GM19438 (cell line): ENCODE data around the gene NCS1.
"Not testable (repeated sequence)": the region's sequence is repeated elsewhere in the genome, so short reads cannot be mapped to it uniquely, and the experiment has no call there.

Experiments used
- ATAC-seq: cut with Tn5 transposase; IDR thresholded peaks from one replicate; pipeline ENCODE4 v1.9.1; 2021; ENCODE audit warnings: low read depth; ENCODE audit not compliant: unreplicated experiment

The NCS1 gene

GRCh38 chr9:130259044-130259443 lies 86.8 kb downstream of the NCS1 start:
- ATAC-seq, result no peak

- ATAC-seq, result no peak
Measured at GRCh38 chr9:130260816-130261765, 88.9 kb downstream of the NCS1 start.

- no peak for ATAC-seq
Measured at GRCh38 chr9:130262061-130262745, 90.0 kb downstream of the NCS1 start.

- no peak for ATAC-seq
Measured at GRCh38 chr9:130262771-130263170, 90.6 kb downstream of the NCS1 start.

- ATAC-seq, result no peak
Measured at GRCh38 chr9:130263601-130264413, 91.6 kb downstream of the NCS1 start.

- ATAC-seq, result no peak
Measured at GRCh38 chr9:130264414-130265350, 92.5 kb downstream of the NCS1 start.

GRCh38 chr9:130265431-130266235 lies 93.4 kb downstream of the NCS1 start, which contains the start of gene HMCN2:
TSS of gene HMCN2 (plus strand) at chr9:130265760. CDS start at chr9:130265879, 119 bp downstream.
- no peak for ATAC-seq

- no peak for ATAC-seq
Measured at GRCh38 chr9:130266236-130267098, 94.3 kb downstream of the NCS1 start.

- ATAC-seq, result no peak
Measured at GRCh38 chr9:130267930-130268329, 95.7 kb downstream of the NCS1 start.

GRCh38 chr9:130268521-130269211 lies 96.5 kb downstream of the NCS1 start:
- no peak for ATAC-seq

- no peak for ATAC-seq
Measured at GRCh38 chr9:130271473-130271872, 99.3 kb downstream of the NCS1 start.

GRCh38 chr9:130275156-130275555 lies 103.0 kb downstream of the NCS1 start:
- ATAC-seq, result no peak

GRCh38 chr9:130276121-130276520 lies 103.9 kb downstream of the NCS1 start:
- no peak for ATAC-seq

- ATAC-seq, result no peak
Measured at GRCh38 chr9:130276955-130277354, 104.8 kb downstream of the NCS1 start.

- ATAC-seq, result not testable (repeated sequence)
Measured at GRCh38 chr9:130277525-130277924, 105.3 kb downstream of the NCS1 start.

GRCh38 chr9:130283539-130284248 lies 111.5 kb downstream of the NCS1 start:
- no peak for ATAC-seq

GRCh38 chr9:130284249-130284625 lies 112.0 kb downstream of the NCS1 start:
- ATAC-seq, result no peak
